SHP77 treated with DMSO at 0.1 percent for 48 hours (cell line): ENCODE results near the gene ADRB2.

Experiments
- DNase-seq: peaks from one replicate; lab custom pipeline; 2025; lab: John Stamatoyannopoulos, UW

Gene ADRB2

GRCh38 chr5:148805326-148806290, 20.8 kb upstream of the ADRB2 start:
- no peak for DNase-seq

- no peak for DNase-seq
Observed at GRCh38 chr5:148806520-148806931, 19.9 kb upstream of the ADRB2 start.

GRCh38 chr5:148807851-148808250, 18.6 kb upstream of the ADRB2 start:
- DNase-seq: no peak

GRCh38 chr5:148808864-148809642, 17.4 kb upstream of the ADRB2 start:
- DNase-seq: no peak

- no peak for DNase-seq
Observed at GRCh38 chr5:148809781-148810524, 16.5 kb upstream of the ADRB2 start.

- no peak for DNase-seq
Observed at GRCh38 chr5:148810823-148811222, 15.6 kb upstream of the ADRB2 start.

GRCh38 chr5:148811756-148812155, 14.7 kb upstream of the ADRB2 start:
- no peak for DNase-seq

- DNase-seq: no peak
Observed at GRCh38 chr5:148815086-148815485, 11.3 kb upstream of the ADRB2 start.

GRCh38 chr5:148815578-148815977, 10.8 kb upstream of the ADRB2 start:
- DNase-seq: no peak

- DNase-seq: no peak
Observed at GRCh38 chr5:148816357-148816756, 10.1 kb upstream of the ADRB2 start.

GRCh38 chr5:148816782-148817181, 9.6 kb upstream of the ADRB2 start:
- no peak for DNase-seq

GRCh38 chr5:148817606-148818005, 8.8 kb upstream of the ADRB2 start:
- DNase-seq: no peak

- no peak for DNase-seq
Observed at GRCh38 chr5:148820461-148821395, 5.7 kb upstream of the ADRB2 start.

- DNase-seq: no peak
Observed at GRCh38 chr5:148823871-148824270, 2.5 kb upstream of the ADRB2 start.

GRCh38 chr5:148825716-148826052, 727 bp upstream of the ADRB2 start:
- no peak for DNase-seq

- no peak for DNase-seq
Observed at GRCh38 chr5:148826739-148827070, 294 bp downstream of the ADRB2 start.

GRCh38 chr5:148827723-148828122, 1.3 kb downstream of the ADRB2 start:
- DNase-seq: no peak

GRCh38 chr5:148828511-148829247, 2.3 kb downstream of the ADRB2 start:
- no peak for DNase-seq

- no peak for DNase-seq
Observed at GRCh38 chr5:148829248-148829594, 2.8 kb downstream of the ADRB2 start.

GRCh38 chr5:148829734-148830133, 3.3 kb downstream of the ADRB2 start:
- DNase-seq: no peak

GRCh38 chr5:148830211-148830610, 3.8 kb downstream of the ADRB2 start:
- DNase-seq: no peak
